PC-3 (cell line): ENCODE measurements around the gene MASP2.

Source experiments
- CTCF ChIP-seq: fragments of 300-600 bp; sonication (generic); conservative IDR thresholded peaks from 2 replicates; pipeline ENCODE4 v1.5.1; 2017; ENCODE audit warnings: antibody characterized with exemption, low read depth, mild to moderate bottlenecking, low read length
- EZH2 ChIP-seq: fragments of 300-600 bp; sonication (generic); IDR thresholded peaks from one replicate; pipeline ENCODE4 v1.6.1; 2017; ENCODE audit warnings: antibody characterized with exemption, mild to moderate bottlenecking, low read length; ENCODE audit not compliant: unreplicated experiment
- EZH2phosphoT487 ChIP-seq: fragments of 300-600 bp; sonication (generic); IDR thresholded peaks from 2 replicates; pipeline ENCODE4 v1.6.1; 2018; ENCODE audit warnings: mild to moderate bottlenecking, antibody characterized with exemption, low read length, borderline replicate concordance

- TF ChIP-seq CTCF (no peak), EZH2 (no peak), EZH2phosphoT487 (no peak)
Observed at GRCh38 chr1:11027316-11027715, 19.7 kb downstream of the MASP2 start.
